ENCODE results near the gene INPP4B.

DNA sequence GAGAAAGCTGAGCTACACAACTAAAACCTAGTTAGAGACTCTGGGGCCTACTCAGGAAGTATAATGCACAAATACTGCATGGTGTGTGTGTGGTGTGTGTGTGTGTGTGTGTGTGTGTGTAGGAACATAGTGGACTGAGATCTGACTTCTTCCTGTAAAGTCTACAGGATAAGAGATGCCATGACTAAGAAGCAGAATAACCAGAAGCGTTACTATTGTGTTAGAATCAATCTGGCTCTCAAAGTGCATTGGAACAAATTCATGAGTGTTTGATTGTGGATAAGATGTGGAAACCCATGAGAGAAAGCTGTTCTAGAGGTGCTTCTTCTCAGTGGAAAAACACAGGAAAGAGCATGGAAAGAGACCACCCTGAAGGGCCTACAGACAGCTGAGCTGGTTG is 302.1 kb downstream of the INPP4B start:
- no peak for TF ChIP-seq POLR2A (IDR thresholded peaks at IDR 0.05)
- no peak for TF ChIP-seq CTCF (IDR thresholded peaks at IDR 0.05)
- no peak for TF ChIP-seq POLR2AphosphoS5 (IDR thresholded peaks at IDR 0.05)

Data from breast epithelium (tissue), 3 donors.